ENCODE measurements around the gene PHIP.

The PHIP gene

GRCh38 chr6:79066828-79067227, 11.2 kb downstream of the PHIP start:
- DNase-seq = no peak

DNA sequence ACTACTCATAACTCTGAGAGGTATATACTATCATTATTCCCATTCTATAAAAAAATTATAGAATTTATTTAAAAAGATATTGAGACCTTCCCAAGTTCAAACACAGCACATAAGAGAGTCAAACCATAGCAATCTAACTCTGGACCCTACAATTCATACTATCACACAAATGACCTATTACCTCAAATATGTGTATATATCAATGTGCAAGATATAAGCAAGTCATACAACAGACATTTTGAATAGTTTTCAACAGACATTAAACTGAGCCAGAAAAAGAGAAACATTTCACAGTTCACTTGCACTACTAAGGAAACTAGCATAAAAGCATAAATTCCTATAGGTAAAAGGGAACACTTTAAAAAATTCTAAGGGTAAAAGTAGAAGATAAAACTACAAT, 11.7 kb downstream of the PHIP start:
- DNase-seq = no peak

- DNase-seq = no peak
Measured at GRCh38 chr6:79065232-79065631, 12.8 kb downstream of the PHIP start.

DNA sequence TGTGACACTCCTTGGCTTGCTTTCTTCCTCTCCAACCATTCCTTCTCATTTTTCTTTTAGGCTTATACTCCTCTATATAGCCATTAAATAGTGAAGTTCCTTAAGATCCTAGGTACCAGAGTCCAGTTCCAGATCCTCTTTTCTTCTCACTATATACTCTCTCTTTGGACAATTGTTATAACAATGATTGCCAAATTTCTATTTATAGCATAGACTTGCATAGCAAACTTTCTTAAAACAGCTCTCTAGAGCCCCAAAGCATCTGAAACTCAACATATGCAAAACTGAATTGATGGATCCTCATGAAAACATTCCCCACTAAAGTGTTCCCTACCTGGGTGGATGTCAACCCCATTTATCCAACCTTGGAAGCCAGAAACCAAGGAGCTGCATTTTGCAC, 13.4 kb downstream of the PHIP start:
- DNase-seq = no peak

DNA sequence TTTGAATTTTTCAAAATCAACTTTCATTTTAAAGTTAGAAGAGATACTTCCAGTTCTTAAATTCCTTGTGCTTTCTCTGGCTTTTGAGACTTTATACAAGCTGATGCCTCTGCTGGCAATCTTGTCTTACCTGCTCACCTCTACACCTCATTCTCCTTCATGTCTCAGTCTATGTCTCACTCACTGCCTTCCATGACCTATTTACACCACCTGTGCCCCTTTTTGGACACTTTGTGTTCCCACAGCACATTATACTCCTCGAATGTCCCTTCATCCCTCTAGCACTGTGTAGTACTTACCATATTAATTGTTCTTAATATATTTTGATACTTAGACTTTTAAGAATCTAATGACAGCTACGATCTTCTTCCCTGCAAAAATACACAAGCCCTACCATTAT, 15.3 kb downstream of the PHIP start:
- DNase-seq = no peak

DNA sequence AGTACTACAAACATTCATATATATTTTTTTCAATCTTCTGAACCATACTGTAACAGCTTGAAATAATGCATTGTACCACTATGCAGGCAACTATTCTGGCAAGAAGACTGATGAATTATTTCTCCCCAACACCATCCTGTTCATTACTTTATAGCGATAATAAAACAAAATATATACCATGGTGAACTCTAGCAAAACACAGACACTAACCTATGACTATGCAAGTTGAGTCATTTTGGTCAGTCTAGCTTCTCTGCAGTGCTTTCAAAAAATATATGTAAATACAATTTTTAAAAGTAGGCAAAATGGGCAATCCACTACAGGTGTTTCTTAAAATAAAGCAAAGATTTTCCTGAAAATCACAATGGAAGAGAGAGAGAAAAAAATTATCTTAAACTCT, 20.3 kb downstream of the PHIP start:
- DNase-seq = no peak

DNA sequence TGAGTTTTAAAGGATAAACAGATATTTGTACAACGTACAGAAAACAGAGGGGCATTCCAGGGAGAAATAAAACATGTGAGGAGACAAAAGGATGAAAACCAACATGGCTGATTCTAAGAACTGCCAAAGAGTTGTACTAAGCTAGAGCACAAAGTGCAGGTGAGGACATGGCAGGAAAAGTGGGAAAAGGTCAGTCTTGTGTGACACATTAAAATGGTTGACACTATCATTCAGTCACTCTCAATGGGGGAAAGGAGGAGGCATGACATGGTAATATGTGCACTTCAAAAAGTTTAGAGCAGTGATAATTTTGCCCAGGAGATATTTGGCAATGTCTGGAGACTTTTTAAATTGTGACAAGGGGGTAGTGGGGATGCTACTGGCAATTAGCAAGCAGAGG, 21.8 kb downstream of the PHIP start:
- DNase-seq = no peak

DNA sequence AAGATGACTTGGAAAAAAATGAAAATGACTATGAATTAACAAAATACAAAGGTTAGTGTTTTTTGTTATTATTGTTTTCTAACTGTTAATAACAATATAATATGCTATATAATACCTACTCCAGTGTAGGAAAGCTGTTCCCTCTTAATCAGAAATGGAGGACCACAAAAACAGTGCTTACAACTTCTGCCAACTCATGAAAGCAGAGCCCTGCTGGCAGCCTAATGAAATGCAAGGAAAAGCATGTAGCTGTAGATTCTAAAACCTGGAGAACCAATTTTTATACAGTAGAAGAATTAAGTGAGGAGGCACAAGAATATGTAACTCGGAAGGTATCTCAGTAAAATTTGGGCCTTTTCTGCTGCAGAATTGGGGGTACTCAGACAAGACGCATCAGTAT, 29.4 kb downstream of the PHIP start:
- DNase-seq = no peak

- DNase-seq = no peak
Measured at GRCh38 chr6:79047072-79047471, 31.0 kb downstream of the PHIP start.

DNA sequence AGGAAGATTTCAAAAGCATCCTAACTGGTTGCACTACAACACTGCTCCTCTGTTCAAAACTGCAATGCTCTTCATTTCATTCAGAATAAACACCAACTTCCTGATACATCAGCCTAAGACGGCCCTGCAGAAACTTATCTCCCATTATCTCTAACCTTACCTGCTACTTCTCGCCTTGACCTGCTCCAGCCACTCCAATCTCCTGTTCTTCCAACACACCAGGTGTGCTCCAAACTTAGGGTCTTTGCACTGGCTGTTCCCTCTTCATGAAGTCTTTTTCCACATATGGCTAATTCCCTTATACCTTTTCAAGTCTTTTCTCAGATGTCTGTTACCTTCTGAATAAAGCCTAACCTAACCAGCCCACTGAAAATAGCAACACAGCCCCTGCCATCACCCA, 32.1 kb downstream of the PHIP start:
- DNase-seq = no peak

- DNase-seq = no peak
Measured at GRCh38 chr6:79042799-79043126, 35.3 kb downstream of the PHIP start.

DNA sequence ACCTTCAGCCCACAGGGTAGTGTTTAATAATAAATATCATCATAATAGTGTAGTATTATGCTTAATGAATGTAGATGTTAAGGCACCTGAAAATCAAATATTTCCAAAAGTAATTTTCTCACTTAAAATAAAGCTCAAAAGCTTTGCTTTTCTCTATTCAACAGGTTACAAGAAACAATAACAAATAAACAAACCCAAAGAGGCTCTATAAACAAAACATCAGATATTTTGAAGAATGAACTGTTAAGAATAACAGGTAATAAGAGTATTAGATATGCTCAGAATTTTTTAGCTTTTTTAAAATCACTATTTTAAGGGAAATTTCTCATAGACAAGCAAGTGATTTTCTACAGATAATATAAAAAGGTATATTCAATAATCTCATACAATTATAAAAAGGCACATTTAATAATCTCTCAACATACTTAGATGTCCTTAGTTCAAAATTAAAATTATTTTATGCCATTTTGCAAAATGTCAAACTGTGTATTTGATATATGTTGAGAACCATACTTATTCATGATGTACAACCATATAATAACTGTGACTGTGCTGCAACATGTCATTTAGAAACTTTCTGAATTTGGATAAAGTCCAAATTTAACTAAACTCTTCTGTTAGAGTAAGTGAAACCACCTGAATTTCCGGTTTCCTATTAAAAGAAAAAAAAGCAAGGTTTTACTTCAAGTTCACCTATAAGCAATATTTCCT, 35.8 kb downstream of the PHIP start:
- no peak for DNase-seq

GRCh38 chr6:79040083-79040482, 38.0 kb downstream of the PHIP start:
- DNase-seq = no peak

DNA sequence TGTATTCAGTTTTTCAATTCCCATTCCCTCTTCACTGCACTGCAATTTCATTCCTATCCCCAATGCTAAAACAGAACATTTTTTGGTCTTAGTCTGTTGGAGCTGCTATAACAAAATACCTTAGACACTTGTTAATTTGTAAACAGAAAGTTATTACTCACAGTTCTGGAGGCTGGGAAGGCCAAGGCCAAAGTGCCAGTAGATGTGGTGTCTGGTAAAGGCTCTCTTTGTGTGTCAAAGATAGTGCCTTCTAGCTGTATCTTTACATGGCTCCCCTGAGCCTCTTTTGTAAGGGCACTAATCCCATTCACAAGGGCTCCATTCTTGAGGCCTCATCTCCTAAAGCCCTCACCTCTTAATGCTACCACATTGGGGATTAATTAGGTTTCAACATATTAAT, 40.0 kb downstream of the PHIP start:
- DNase-seq = no peak

DNA sequence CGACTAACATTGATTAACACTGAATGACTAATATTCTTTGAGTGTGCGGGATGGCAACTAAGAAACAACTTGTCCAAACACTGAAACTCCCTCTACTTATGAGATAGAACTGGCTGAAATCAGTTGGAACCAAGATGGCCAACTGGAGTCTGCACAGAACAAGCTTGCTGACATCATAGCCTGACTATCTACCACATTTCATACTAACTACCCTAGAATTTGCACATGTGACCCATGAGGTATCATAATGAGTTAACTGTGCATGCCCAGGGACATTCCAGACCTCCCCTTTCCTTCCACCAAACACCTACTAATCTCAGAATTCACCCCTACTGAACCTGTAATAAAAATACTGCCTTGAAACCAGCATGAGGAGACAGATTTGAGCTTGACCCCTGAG, 43.2 kb downstream of the PHIP start:
- DNase-seq = no peak

- no peak for DNase-seq
Measured at GRCh38 chr6:79033279-79033678, 44.8 kb downstream of the PHIP start.

DNA sequence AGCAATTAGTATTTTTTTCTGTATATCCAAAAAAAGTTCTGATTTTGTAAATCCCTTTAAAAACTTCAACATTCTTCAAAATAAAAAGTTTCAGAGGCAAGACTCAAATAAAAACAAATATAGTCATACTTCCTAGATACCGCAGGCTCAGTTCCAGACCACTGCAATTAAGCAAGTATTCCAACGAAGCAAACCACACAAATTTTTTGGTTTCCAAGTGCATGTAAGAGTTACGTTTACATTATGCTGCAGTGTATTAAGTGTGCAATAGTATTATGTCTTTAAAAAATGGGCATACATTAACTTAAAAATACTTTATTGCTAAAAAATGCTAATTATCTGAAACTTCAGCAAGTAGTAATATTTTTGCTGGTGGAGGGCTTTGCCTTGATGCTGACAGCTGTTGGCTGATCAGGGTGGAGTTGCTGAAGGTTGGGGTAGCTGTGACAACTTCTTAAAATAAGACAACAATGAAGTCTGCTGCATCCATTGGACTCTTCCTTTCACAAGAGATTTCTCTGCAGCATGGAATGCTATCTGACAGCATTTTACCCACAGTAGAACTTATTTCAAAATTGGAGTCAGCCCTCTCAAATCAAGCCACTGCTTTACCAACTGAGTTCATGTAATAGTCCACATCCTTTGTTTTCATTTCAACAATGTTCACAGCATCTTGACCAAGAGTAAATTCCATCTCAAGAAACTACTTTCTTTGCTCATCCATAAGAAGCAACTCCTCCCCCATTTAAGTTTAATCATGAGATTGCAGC, 46.0 kb downstream of the PHIP start:
- no peak for DNase-seq

- no peak for DNase-seq
Measured at GRCh38 chr6:79030511-79030910, 47.5 kb downstream of the PHIP start.

GRCh38 chr6:79030023-79030422, 48.0 kb downstream of the PHIP start:
- DNase-seq = no peak

DNA sequence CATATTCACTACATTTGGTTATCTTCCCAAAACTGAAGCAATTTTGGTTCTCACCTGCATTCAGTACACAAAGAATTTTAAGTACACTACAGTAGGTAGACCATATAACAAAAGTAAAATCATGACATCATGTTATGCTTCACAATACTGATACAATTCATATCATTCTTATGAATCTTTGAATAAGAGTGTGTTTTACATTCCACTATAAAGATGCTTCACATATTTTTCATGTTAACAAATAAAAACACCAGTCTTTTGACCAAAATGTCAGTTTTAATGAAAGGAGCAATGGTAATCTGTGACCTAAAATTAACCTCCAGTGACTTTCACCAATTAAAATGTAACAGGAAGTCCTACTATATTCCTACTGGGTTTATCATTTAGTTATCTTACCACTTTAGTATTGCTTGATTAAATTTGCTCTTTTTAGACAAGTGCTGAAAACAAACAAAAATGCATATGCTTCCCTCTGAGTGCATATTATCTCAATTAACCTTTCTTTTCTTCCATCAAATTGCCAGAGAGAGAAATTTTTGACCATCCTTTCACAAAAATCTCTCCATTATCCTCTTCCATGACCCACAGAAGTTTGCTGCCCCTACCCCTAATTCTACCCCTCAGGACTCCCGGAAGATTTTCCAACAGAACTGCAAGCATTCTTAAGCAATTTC, 49.3 kb downstream of the PHIP start:
- no peak for DNase-seq

- DNase-seq = no peak
Measured at GRCh38 chr6:79011940-79012339, 66.1 kb downstream of the PHIP start.

DNA sequence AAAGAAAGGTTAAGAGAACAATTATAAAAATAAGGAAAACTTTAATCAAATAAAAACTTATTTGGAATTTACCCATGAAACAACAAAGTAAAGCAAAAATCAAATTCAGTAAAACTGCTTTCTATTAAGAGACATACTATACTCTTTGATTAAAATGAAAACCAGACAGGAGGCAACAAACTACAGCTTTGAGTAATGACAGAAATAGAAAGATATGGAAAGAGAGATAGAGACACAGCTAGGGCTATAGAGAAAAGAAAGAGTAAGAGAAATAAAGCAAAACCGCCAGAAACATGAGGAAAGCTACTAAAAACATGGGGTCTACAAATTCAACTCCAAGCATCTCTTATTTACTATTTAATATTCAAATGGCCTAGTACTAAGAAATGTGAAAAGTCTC, 67.6 kb downstream of the PHIP start:
- no peak for DNase-seq

DNA sequence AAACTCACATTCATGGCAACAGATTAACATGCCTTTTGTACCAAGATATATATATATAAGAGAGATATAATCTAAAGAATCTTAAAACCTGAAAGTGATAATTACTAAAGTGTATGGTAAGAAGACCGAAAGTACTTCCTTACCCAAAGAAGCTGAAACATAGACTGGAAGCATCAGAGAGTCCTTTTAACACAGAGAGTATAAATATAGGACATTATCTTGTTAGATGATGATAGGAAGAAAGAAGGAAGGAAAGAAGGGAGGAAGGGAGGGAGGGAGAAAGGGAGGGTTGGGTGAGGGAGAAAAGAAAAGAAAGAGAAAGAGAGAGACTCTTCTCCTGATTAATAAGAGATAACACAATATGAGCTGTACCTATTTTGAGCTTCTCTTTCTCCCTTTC, 68.2 kb downstream of the PHIP start:
- no peak for DNase-seq

DNA sequence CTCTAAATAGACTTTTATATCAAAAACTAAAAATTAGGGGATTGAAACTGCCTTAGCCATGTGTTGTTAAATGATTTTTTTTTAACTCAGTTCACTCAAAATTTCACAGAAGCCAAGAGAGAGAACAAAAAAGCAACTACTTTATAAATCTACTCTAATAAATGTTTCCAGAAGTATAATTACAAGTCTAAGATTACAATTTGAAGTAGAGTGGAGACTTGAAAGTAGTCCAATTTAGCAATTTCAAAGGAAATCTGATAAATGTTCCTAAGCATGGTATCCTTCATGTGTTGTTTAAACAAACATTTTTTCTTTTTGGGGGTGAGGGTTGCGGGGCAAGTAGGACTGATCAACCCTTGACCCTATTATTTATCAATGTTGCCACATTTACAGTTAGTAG, 72.6 kb downstream of the PHIP start:
- DNase-seq = no peak
